ENCODE data around the gene KRTAP10-1.

Gene KRTAP10-1

GRCh38 chr21:44533891-44534627, 5.9 kb downstream of the KRTAP10-1 start:
- no peak overlapping the region for H3K9ac ChIP-seq (ENCODE audit: low read length)
- H3K36me3 ChIP-seq (ENCODE audit: low read length): no peaks in the 10 kb centered on the region
- no peak overlapping the region for H3K4me2 ChIP-seq (ENCODE audit: low read depth, low read length, poor library complexity, severe bottlenecking)
- H3K27ac ChIP-seq (ENCODE audit: low read depth, low read length): no peak overlapping the region
- no peaks in the 10 kb centered on the region for H3K9me2 ChIP-seq (replicated peaks; ENCODE audit: insufficient read depth, low read length)
- H3K27me3 ChIP-seq (ENCODE audit: low read length): no peaks in the 10 kb centered on the region
- H3K79me2 ChIP-seq (ENCODE audit: insufficient read depth, low read length): no peaks in the 10 kb centered on the region
- H2AFZ ChIP-seq (ENCODE audit: low read depth, low read length, severe bottlenecking): no peak overlapping the region
- H3K9me3 ChIP-seq (ENCODE audit: insufficient read depth, low read length): no peaks in the 10 kb centered on the region
- H3F3A ChIP-seq (ENCODE audit: insufficient read depth): no peaks in the 10 kb centered on the region
- no peak for TF ChIP-seq CTCF (IDR thresholded peaks at IDR 0.05; ENCODE audit: insufficient read depth, low read length, poor library complexity, severe bottlenecking)
- no peak for TF ChIP-seq EZH2phosphoT487 (conservative IDR thresholded peaks at IDR 0.05; ENCODE audit: low read length)
- H4K20me1 ChIP-seq (ENCODE audit: low read depth, low read length): no peaks in the 10 kb centered on the region
- H3K4me3 ChIP-seq (ENCODE audit: insufficient read depth, low read length, poor library complexity, severe bottlenecking): no peak overlapping the region

- TF ChIP-seq CTCF (IDR thresholded peaks at IDR 0.05; ENCODE audit: insufficient read depth, low read length, poor library complexity, severe bottlenecking) (no peak), EZH2phosphoT487 (conservative IDR thresholded peaks at IDR 0.05; ENCODE audit: low read length) (no peak)
- no peaks in the 10 kb centered on the region for H3K9me3 ChIP-seq (ENCODE audit: insufficient read depth, low read length)
- no peak overlapping the region for H3K9ac ChIP-seq (ENCODE audit: low read length)
- no peaks in the 10 kb centered on the region for H4K20me1 ChIP-seq (ENCODE audit: low read depth, low read length)
- no peak overlapping the region for H3K27ac ChIP-seq (ENCODE audit: low read depth, low read length)
- H3K9me2 ChIP-seq (replicated peaks; ENCODE audit: insufficient read depth, low read length): no peaks in the 10 kb centered on the region
- no peak overlapping the region for H3K4me2 ChIP-seq (ENCODE audit: low read depth, low read length, poor library complexity, severe bottlenecking)
- H3K79me2 ChIP-seq (ENCODE audit: insufficient read depth, low read length): no peaks in the 10 kb centered on the region
- H3K36me3 ChIP-seq (ENCODE audit: low read length): no peaks in the 10 kb centered on the region
- no peak overlapping the region for H2AFZ ChIP-seq (ENCODE audit: low read depth, low read length, severe bottlenecking)
- H3K4me3 ChIP-seq (ENCODE audit: insufficient read depth, low read length, poor library complexity, severe bottlenecking): no peak overlapping the region
- H3K27me3 ChIP-seq (ENCODE audit: low read length): no peaks in the 10 kb centered on the region
- no peaks in the 10 kb centered on the region for H3F3A ChIP-seq (ENCODE audit: insufficient read depth)
These were observed 6.7 kb downstream of the KRTAP10-1 start for GRCh38 chr21:44533121-44533890.

GRCh38 chr21:44532712-44533111, 7.3 kb downstream of the KRTAP10-1 start:
- H3K27me3 ChIP-seq (ENCODE audit: low read length): no peaks in the 10 kb centered on the region

More at GRCh38 chr21:44532712-44533111, 7.3 kb downstream of the KRTAP10-1 start:
- H3K9ac ChIP-seq (ENCODE audit: low read length): no peak overlapping the region
- no peaks in the 10 kb centered on the region for H3K79me2 ChIP-seq (ENCODE audit: insufficient read depth, low read length)
- no peaks in the 10 kb centered on the region for H3K9me2 ChIP-seq (replicated peaks; ENCODE audit: insufficient read depth, low read length)
- no peaks in the 10 kb centered on the region for H3K9me3 ChIP-seq (ENCODE audit: insufficient read depth, low read length)
- H3K27ac ChIP-seq (ENCODE audit: low read depth, low read length): no peak overlapping the region
- H2AFZ ChIP-seq (ENCODE audit: low read depth, low read length, severe bottlenecking): no peak overlapping the region
- no peaks in the 10 kb centered on the region for H3K36me3 ChIP-seq (ENCODE audit: low read length)
- H3K4me2 ChIP-seq (ENCODE audit: low read depth, low read length, poor library complexity, severe bottlenecking): no peak overlapping the region
- no peak overlapping the region for H3K4me3 ChIP-seq (ENCODE audit: insufficient read depth, low read length, poor library complexity, severe bottlenecking)
- TF ChIP-seq CTCF (IDR thresholded peaks at IDR 0.05; ENCODE audit: insufficient read depth, low read length, poor library complexity, severe bottlenecking): no peak
- TF ChIP-seq EZH2phosphoT487 (conservative IDR thresholded peaks at IDR 0.05; ENCODE audit: low read length): no peak
- no peaks in the 10 kb centered on the region for H3F3A ChIP-seq (ENCODE audit: insufficient read depth)
- H4K20me1 ChIP-seq (ENCODE audit: low read depth, low read length): no peaks in the 10 kb centered on the region

All from SU-DHL-6 (cell line).